Stomach (tissue), 9 donors: ENCODE measurements around the gene PIGX. TPM values are rescaled to one million over a fixed set of nuclear protein-coding genes. Genes with fewer than 3 reads are reported as not detected.

Source experiments
- DNase-seq, 2 donors: peaks; one replicate each; pipeline versions ENCODE4 v3.0.0 to v3.0.0-alpha.2; 2013 to 2019
- H3K27ac ChIP-seq, 5 donors: fragments of 200-600 bp in 4 of 5; sonication (generic) in 4 of 5; one replicate each; pipeline ENCODE4 v1.5.1; 2013 to 2019; ENCODE audit warnings: mild to moderate bottlenecking in 1 of 5, moderate library complexity in 1 of 5
- H3K27me3 ChIP-seq, 3 donors: fragments of 200-600 bp; sonication (generic); one replicate each; pipeline ENCODE4 v1.5.1; 2017 to 2019; ENCODE audit warnings: mixed run types in 1 of 3
- H3K36me3 ChIP-seq, 4 donors: fragments of 200-600 bp; sonication (generic); 1 replicate in 3 of 4; 2 replicates in 1 of 4; pipeline ENCODE4 v1.5.1; 2016 to 2019
- H3K4me1 ChIP-seq, 4 donors: fragments of 200-600 bp; sonication (generic); one replicate each; pipeline ENCODE4 v1.5.1; 2016 to 2019
- H3K4me3 ChIP-seq, 4 donors: fragments of 200-600 bp; sonication (generic) in 3 of 4; one replicate each; pipeline ENCODE4 v1.5.1; 2016 to 2019; ENCODE audit warnings: mild to moderate bottlenecking in 1 of 4
- H3K9me3 ChIP-seq, 4 donors: fragments of 200-600 bp; sonication (generic); one replicate each; pipeline ENCODE4 v1.5.1; 2016 to 2019
- CTCF ChIP-seq, 7 experiments: fragments of 450-650 bp in 4 of 7; fragments of 200-600 bp in 3 of 7; sonication (generic) in 3 of 7; IDR thresholded peaks; one replicate each; pipeline ENCODE4 v1.5.1; 2016 to 2019; ENCODE audit warnings: antibody characterized with exemption in 7 of 7, control low read depth in 2 of 7, mild to moderate bottlenecking in 1 of 7
- EP300 ChIP-seq: sonication (generic); formaldehyde crosslinking; IDR thresholded peaks from one replicate; pipeline ENCODE4 v1.6.1; 2017; ENCODE audit warnings: antibody characterized with exemption
- POLR2A ChIP-seq, 4 donors: fragments of 450-650 bp; IDR thresholded peaks; one replicate each; pipeline ENCODE4 v1.6.1; 2016; ENCODE audit warnings: antibody characterized with exemption in 4 of 4, control low read depth in 2 of 4, mild to moderate bottlenecking in 1 of 4, moderate library complexity in 1 of 4
- POLR2AphosphoS5 ChIP-seq, 3 donors: sonication (generic); formaldehyde crosslinking; IDR thresholded peaks; one replicate each; pipeline ENCODE4 v1.6.1; 2016; ENCODE audit warnings: antibody characterized with exemption in 3 of 3
- WGBS, 5 donors: extraction: QIAGEN DNeasy Blood & Tissue Kit in 3 of 5; methylation state at CpG; one replicate each; pipeline versions ENCODE4 v1.1.5 to v1.1.7; 2013 to 2018; 5-methylcytosine and 5-hydroxymethylcytosine counted together
- intact Hi-C: fragments of 100-400 bp; cut with DNase I; formaldehyde crosslinking; loops from one replicate; pipeline ENCODE4 v1.15.1; 2023; ENCODE audit warnings: low total_unique reads
- polyA plus RNA-seq, 3 donors: library from polyadenylated mRNA; stranded (reverse); fragments of 200-250 nt; gene quantifications; one replicate each; pipeline ENCODE4 v1.2.3, GENCODE V29; 2013
- total RNA-seq, 5 donors: library from RNA; depleted of rRNA; stranded (reverse); fragments of >200 nt; gene quantifications; one replicate each; pipeline versions ENCODE4 v1.1.0 to v1.2.3, GENCODE V29; 2014 to 2016
- donor health status: healthy with polysubstance abuse.
- donor health status: Bipolar disorder and iron deficiency.
- donor health status: healthy.

PIGX gene
- total and polyA plus RNA-seq, 8 donors = 4.6 to 60.8 (median 15.0) TPM

- Histone ChIP-seq H3K4me3 (no peak overlapping the region), H3K4me1 (peaks cover 0 to 11% (median 0%) of the 10 kb centered on the region in 4 donors), H3K9me3 (no peaks in the 10 kb centered on the region), H3K36me3 (no peaks in the 10 kb centered on the region), H3K27ac (no peak overlapping the region), H3K27me3 (no peaks in the 10 kb centered on the region)
- 79 to 86% (median 85%) methylated on average over 5 of the region's 5 CpGs for WGBS, 5 donors
- TF ChIP-seq POLR2A (IDR thresholded peaks at IDR 0.05) (no peak), CTCF (IDR thresholded peaks at IDR 0.05) (no peak), EP300 (no peak), POLR2AphosphoS5 (IDR thresholded peaks at IDR 0.05) (no peak)
- intact Hi-C loops = no loop called here
- DNase-seq = no peak
Observed at GRCh38 chr3:196695849-196696226, 16.3 kb upstream of the PIGX start.

DNA sequence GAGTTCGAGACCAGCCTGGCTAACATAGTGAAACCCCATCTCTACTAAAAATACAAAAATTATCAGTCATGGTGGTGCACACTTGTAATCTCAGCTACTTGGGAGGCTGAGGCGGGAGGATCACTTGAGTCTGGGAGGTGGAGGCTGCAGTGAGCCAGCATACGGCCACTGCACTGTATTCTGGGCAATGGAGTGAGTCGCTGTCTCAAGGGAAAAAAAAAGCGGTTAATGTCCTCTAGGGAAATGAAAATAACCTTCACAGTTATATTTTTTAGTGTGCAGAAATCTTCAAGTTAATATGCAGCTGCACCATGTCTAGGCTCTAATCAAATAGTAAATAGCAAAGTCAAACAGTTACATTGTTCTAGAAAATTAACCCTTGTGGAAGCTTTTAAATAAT is 14.9 kb upstream of the PIGX start:
- no peak overlapping the region for H3K27ac ChIP-seq
- H3K27me3 ChIP-seq = no peaks in the 10 kb centered on the region
- no peaks in the 10 kb centered on the region for H3K9me3 ChIP-seq
- peaks cover 0 to 11% (median 0%) of the 10 kb centered on the region in 4 donors for H3K4me1 ChIP-seq
- WGBS, 5 donors = 78 to 83% (median 81%) methylated on average over 5 of the region's 5 CpGs
- DNase-seq = peak in 1 of 2 donors; percentile 5
- TF ChIP-seq CTCF (IDR thresholded peaks at IDR 0.05) = no peak
- no peak for TF ChIP-seq POLR2A (IDR thresholded peaks at IDR 0.05)
- no peak for TF ChIP-seq EP300
- TF ChIP-seq POLR2AphosphoS5 (IDR thresholded peaks at IDR 0.05) = no peak
- no peak overlapping the region for H3K4me3 ChIP-seq
- H3K36me3 ChIP-seq = no peaks in the 10 kb centered on the region
- intact Hi-C loops = no loop called here

- H3K27me3 ChIP-seq = no peaks in the 10 kb centered on the region
- H3K9me3 ChIP-seq = no peaks in the 10 kb centered on the region
- H3K4me1 ChIP-seq = no peaks in the 10 kb centered on the region
- intact Hi-C loops = no loop called here
- no peak overlapping the region for H3K27ac ChIP-seq
- no peak for TF ChIP-seq POLR2AphosphoS5 (IDR thresholded peaks at IDR 0.05)
- no peak for TF ChIP-seq POLR2A (IDR thresholded peaks at IDR 0.05)
- TF ChIP-seq EP300 = no peak
- no peak for TF ChIP-seq CTCF (IDR thresholded peaks at IDR 0.05)
- no peaks in the 10 kb centered on the region for H3K36me3 ChIP-seq
- DNase-seq = no peak
- whole genome bisulfite sequencing, 5 donors = 85 to 90% (median 86%) methylated on average over 7 of the region's 7 CpGs
- no peak overlapping the region for H3K4me3 ChIP-seq
Observed at GRCh38 chr3:196699749-196700148, 12.4 kb upstream of the PIGX start.

DNA sequence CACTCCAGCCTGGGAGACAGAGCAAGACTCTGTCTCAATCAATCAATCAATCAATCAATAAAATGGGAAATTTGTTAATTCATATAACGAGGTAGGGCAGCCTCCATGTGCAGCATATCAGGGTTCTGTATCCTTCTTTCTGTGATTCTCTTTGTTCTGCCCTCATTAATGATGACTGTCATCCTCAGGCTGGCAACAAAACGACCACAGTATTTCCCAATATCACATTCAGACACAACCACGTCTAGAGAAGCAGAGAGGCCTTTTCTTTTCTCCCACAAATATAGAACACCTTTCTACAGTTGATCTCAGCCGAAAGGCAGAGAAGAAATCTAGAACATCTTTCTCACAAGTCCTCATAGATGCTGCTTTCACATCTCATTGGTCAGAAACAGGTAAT is 11.4 kb upstream of the PIGX start:
- no peak for DNase-seq
- 69 to 81% (median 73%) methylated on average over 4 of the region's 4 CpGs for WGBS, 5 donors
- intact Hi-C loops = no loop called here
- H3K4me1 ChIP-seq = no peaks in the 10 kb centered on the region
- H3K9me3 ChIP-seq = no peaks in the 10 kb centered on the region
- no peaks in the 10 kb centered on the region for H3K36me3 ChIP-seq
- no peak overlapping the region for H3K4me3 ChIP-seq
- H3K27ac ChIP-seq = no peak overlapping the region
- TF ChIP-seq EP300 (no peak), CTCF (IDR thresholded peaks at IDR 0.05) (no peak), POLR2A (IDR thresholded peaks at IDR 0.05) (no peak), POLR2AphosphoS5 (IDR thresholded peaks at IDR 0.05) (no peak)
- no peaks in the 10 kb centered on the region for H3K27me3 ChIP-seq
